ENCODE measurements around the gene ARMH2.
A peak's percentile ranks its signal among the peaks of the same experiment; 100 is the strongest.

The ARMH2 gene

DNA sequence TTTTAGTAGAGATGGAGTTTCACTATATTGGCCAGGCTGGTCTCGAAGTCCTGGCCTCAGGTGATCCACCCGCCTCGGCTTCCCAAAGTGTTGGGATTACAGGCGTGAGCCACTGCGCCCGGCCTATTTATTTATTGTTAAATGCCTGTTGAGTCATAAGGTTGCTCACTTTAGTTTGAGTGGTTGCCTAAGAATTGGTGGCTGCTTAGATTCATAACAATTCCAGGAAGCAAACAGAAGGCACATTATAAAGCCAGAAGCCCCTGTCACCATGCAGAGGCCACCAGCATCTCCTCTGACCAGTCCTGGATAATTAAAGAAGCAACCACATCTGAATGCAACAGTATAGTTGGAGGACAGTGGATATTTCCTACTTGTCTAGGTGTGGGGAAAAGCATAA is 24.0 kb upstream of the ARMH2 start:
- DNase-seq (ENCODE audit: low read depth, low spot score) = no peak
- no peak overlapping the region for H3K4me3 ChIP-seq (ENCODE audit: low read length)

GRCh38 chr6:24821860-24822444 is 23.2 kb upstream of the ARMH2 start:
- H3K4me3 ChIP-seq (ENCODE audit: low read length) = no peak overlapping the region
- no peak for DNase-seq (ENCODE audit: low read depth, low spot score)

GRCh38 chr6:24818346-24818745 is 19.6 kb upstream of the ARMH2 start:
- no peak overlapping the region for H3K4me3 ChIP-seq (ENCODE audit: low read length)
- DNase-seq (ENCODE audit: low read depth, low spot score) = no peak

GRCh38 chr6:24809728-24810127 is 11.0 kb upstream of the ARMH2 start:
- H3K4me3 ChIP-seq (ENCODE audit: low read length) = no peak overlapping the region
- no peak for DNase-seq (ENCODE audit: low read depth, low spot score)

DNA sequence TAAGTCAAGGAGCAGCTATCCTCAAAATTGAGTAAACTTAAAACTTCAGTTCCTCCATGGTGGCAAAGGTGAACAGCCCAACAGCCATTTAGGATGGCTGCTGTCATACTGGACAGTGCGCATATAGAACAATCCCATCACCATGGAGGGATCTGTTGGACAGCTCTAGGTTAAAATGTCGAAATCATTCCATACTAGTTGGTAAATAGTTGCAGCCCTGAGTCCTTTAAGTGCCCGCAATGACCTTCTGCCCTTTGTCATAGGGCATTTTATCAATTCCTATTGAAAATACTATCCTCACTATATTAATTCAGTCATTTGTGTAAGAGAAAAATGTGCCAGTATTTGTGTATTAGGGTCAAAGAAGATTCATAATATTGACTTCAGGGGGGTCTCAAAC is 8.9 kb upstream of the ARMH2 start:
- no peak for DNase-seq (ENCODE audit: low read depth, low spot score)
- no peak overlapping the region for H3K4me3 ChIP-seq (ENCODE audit: low read length)

GRCh38 chr6:24802271-24803059 is 3.7 kb upstream of the ARMH2 start:
- DNase-seq (ENCODE audit: low read depth, low spot score) = no peak
- no peak overlapping the region for H3K4me3 ChIP-seq (ENCODE audit: low read length)

DNA sequence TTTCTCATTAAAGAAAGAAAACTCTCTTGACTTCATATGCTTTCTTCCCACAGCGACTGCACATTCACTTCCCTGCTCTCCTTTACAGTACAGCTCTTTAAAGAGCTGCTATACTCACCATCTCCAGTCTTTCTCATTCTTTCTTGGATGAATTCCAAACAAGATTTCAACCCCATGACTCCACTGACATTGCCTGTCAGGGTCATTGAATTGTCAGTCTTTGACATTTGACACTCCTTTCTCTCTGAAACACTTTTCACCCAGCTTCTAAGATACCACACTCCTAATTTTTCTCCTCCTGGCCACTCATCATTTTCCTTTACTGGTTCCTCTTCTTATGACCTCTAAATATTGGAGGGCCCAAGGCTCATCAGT is 811 bp upstream of the ARMH2 start:
- DNase-seq (ENCODE audit: low read depth, low spot score) = no peak
- H3K4me3 ChIP-seq (ENCODE audit: low read length) = no peak overlapping the region

DNA sequence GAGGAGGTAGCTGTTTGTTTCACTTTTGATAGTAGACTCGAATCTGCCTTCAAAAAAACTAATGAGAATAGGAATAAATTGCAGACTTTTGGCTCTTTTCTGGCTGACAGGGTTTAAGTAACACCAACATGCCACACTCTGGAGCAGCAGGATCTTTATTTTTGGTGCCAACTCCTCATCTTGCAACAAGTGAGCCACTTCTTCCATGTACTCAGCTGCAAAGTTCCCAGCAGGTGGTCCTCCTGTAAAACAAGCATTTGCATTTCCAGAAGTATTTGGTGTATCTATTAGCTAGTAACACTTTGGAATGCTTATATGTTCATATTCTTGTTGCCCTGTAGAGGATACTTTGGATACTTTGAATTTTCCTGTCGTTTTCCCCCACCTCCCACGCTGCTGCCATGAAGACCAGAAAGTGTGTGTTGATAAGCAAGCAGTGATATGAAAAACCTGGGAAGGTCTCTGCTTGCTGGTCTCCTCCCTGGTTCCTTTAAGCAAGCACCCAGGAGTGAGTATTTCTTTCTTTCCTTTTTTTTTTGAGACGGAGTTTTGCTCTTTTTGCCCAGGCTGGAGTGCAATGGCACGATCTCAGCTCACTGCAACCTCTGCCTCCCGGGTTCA is 1.0 kb downstream of the ARMH2 start:
- no peak overlapping the region for H3K4me3 ChIP-seq (ENCODE audit: low read length)
- no peak for DNase-seq (ENCODE audit: low read depth, low spot score)

DNA sequence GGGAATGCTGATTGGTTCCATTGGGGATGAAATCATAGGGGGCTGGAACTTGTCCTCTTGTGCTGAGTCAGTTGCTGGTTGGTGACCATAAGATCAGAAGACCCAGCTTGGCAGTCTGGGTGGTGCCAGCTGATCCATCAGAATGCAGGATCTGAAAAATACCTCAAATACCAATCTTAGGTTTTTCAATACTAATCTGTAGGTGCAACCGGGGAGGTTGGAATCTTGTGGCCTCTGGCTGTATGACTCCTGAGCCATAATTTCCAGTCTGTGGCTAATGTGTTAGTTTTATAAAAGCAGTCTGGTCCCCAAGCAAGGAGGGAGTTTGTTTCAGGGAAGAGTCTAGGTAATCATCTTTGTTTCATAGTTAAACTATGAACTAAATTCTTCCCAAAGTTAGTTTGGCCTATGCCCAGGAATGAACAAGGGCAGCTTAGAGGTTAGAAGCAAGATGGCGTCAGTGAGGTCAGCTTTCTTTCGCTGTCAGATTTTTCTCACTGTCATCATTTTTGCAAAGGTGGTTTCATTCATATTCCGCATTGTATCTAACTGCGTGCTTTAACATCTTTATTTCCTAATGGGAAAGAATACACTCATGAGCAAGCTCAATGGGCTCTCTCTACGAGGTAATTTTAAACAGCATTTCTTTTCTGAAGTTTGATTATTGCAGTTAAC is 2.0 kb downstream of the ARMH2 start:
- no peak overlapping the region for H3K4me3 ChIP-seq (ENCODE audit: low read length)
- DNase-seq (ENCODE audit: low read depth, low spot score) = no peak

GRCh38 chr6:24795106-24795505 is 3.6 kb downstream of the ARMH2 start:
- no peak overlapping the region for H3K4me3 ChIP-seq (ENCODE audit: low read length)
- DNase-seq (ENCODE audit: low read depth, low spot score) = no peak

- no peak for DNase-seq (ENCODE audit: low read depth, low spot score)
- H3K4me3 ChIP-seq (ENCODE audit: low read length) = no peak overlapping the region
Observed at GRCh38 chr6:24788031-24788665, 10.6 kb downstream of the ARMH2 start.

DNA sequence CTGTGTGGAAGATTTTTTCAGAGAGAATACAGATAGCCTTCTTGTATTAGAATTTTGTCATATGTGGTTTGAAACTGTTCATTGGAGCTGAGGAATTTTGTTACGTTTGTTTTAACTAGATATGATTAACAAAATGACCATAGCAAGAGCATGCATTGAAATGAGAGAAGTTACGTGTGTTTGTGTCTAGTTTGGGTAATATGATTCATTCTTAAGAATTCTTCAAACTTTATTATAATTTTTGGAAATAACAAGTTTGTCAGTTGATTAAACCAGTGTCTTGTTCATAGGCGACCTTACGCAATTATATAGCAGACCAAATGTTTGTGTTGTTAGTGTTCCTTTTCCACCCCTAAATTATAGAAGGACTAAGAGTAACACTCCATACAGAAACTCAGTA is 18.5 kb downstream of the ARMH2 start:
- H3K4me3 ChIP-seq (ENCODE audit: low read length) = no peak overlapping the region
- DNase-seq (ENCODE audit: low read depth, low spot score) = no peak

GRCh38 chr6:24779416-24780016 is 19.2 kb downstream of the ARMH2 start:
- no peak for DNase-seq (ENCODE audit: low read depth, low spot score)
- no peak overlapping the region for H3K4me3 ChIP-seq (ENCODE audit: low read length)

- H3K4me3 ChIP-seq (ENCODE audit: low read length) = no peak overlapping the region
- DNase-seq (ENCODE audit: low read depth, low spot score) = no peak
Observed at GRCh38 chr6:24778878-24779277, 19.8 kb downstream of the ARMH2 start.

GRCh38 chr6:24778121-24778520 is 20.6 kb downstream of the ARMH2 start:
- DNase-seq (ENCODE audit: low read depth, low spot score) = no peak
- no peak overlapping the region for H3K4me3 ChIP-seq (ENCODE audit: low read length)

GRCh38 chr6:24777227-24777626 is 21.5 kb downstream of the ARMH2 start:
- no peak for DNase-seq (ENCODE audit: low read depth, low spot score)
- no peak overlapping the region for H3K4me3 ChIP-seq (ENCODE audit: low read length)

- H3K4me3 ChIP-seq (ENCODE audit: low read length) = peak overlapping the region; percentile 100
- DNase-seq (ENCODE audit: low read depth, low spot score) = no peak
Observed at GRCh38 chr6:24775520-24776058, 23.1 kb downstream of the ARMH2 start.

GRCh38 chr6:24774696-24775519 is 23.8 kb downstream of the ARMH2 start, which contains the start of gene GMNN:
GMNN (plus strand) TSS chr6:24774937; CDS start chr6:24777247, 2,310 bp downstream.
- H3K4me3 ChIP-seq (ENCODE audit: low read length) = peak within 1 kb of the TSS; percentile 100
- DNase-seq (ENCODE audit: low read depth, low spot score) = peak; percentile 93
